Stimulated activated CD4-positive, alpha-beta T cell treated with anti-CD3 and anti-CD28 coated beads, Interleukin-2, amount 100 ng/mL, for 4 hours (primary cell): ENCODE measurements around the gene DDX18.
"Not testable (repeated sequence)": the region's sequence is repeated elsewhere in the genome, so short reads cannot be mapped to it uniquely, and the experiment has no call there.

Experiments
- DNase-seq: peaks from one replicate; pipeline ENCODE4 v3.0.0-alpha.2; 2020; ENCODE audit warnings: low read depth

Gene DDX18

DNA sequence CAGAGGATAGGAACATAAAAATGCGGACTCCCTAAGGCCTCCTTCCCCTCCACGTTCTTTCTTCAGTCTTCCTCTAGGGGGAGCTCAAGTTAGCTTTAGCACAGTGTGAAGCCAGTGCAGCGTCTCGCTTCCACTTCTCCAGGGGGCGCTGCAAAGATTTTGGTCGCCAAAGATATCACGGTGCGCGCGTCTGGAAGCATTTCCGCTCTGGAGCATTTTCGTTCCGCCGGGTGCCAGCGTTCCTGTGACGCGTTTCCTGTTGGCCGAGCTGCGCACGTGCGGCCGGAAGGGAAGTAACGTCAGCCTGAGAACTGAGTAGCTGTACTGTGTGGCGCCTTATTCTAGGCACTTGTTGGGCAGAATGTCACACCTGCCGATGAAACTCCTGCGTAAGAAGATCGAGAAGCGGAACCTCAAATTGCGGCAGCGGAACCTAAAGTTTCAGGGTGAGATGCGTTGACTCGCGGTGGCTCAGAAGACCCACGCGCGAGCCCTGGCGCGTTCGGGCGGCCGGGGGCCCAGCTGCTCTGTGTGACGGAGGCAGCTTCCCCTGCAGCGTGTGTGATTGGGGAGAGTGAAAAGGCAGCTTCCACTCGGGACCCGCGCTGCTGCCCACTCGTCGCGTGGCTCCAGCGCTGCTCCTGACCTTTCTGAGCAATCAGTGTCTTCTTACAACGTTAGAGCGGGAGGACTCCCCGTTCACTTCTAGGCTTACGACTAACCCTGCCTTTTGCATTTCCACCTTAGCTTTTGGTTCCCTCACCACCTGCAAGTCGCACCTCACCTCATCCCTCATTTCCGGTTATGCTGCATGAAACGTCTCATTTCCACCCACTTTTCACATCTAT is at the start of gene DDX18:
Gene DDX18, plus strand, starts transcription at position 275 of the 848 bp plus-strand sequence. Its CDS starts 87 bp downstream, at position 362.
- DNase-seq: peak; percentile 96

DNA sequence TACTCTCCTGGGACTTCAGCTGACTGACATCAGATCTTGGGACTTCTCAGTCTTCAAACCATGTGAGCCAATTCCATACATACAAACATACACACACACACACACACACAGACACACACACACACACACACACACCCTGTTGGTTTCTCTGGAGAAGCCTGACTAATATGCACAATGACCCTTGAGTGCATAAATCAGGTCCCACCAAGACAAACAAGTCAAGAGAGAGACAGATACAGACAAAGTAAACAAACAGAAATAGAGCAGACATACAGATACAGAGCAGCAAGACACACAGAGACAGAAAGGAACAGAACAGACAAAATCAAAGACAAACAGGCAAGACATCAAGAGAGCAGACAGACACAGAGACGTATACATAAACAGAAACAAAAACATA is 43.8 kb upstream of the DDX18 start:
- no peak for DNase-seq

DNA sequence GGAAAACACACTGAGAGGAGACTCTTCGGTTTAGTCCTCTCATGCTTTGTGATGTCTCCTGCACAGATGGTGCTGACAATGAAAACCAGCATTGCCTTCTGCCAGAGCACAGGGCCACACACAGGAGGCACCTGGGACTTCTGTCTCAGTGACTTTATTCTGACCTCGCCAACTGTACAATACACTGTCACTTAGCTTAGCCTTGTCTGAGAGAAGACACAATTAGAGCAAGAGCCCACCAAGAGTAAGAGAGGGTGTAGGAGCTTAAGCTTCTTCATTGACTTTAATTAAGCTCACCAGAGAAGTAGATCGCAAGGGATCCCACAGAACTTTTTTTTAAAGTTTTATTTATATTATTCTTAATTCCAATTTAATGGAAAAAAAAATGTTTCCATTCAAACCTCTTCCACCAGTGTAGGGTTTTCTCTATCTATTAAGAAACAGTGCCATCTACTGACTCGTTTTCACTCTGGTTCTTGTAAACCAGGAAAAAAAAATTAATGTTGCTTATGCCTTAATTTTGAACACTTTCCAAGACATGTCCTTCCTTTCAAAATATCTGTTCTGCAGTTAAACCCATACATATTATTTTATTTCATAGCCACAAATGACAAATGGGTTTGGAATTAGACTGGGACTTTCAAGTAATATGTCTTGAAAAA is 42.4 kb upstream of the DDX18 start:
- no peak for DNase-seq

DNA sequence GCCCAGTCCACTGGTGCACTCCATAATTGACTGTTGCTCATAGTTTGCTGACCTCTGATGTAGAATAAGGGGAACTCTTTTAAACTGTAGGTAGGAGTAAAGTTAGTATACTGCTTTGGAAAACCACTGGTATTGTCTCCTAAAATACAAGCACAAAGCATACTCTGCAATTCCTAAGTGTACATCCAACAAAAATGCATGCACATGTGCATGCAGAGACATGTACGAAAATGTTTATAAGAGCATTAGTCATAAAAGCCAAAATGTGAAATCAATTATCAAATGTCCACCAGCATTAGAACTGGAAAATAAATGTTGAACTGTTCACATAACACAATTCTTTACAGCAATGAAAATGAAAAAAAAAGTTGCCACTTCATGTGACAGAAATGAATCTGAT is 39.8 kb upstream of the DDX18 start:
- no peak for DNase-seq

DNA sequence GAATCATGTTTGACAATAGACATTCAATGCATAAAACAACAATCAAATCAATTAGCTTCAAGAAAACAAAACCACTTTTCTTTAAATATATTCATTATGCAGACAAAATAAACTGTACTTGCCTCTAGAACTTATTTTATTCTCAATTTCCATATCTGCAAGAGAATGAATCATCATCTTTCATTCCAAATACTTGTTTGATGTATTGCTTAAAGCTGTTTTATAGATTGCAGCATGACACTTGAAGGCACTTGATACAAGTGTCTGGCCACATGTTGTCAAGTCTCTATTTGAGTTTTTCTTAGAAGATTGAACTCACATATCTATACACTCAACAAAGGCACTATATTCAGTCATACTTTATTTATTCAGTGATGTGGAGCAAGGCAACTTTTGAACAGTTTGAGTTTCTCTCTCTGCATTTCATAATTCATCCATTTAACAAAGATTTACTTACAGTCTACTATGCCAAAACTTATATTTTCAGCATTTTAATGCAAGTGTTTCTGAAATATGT is 38.7 kb upstream of the DDX18 start:
- no peak for DNase-seq

DNA sequence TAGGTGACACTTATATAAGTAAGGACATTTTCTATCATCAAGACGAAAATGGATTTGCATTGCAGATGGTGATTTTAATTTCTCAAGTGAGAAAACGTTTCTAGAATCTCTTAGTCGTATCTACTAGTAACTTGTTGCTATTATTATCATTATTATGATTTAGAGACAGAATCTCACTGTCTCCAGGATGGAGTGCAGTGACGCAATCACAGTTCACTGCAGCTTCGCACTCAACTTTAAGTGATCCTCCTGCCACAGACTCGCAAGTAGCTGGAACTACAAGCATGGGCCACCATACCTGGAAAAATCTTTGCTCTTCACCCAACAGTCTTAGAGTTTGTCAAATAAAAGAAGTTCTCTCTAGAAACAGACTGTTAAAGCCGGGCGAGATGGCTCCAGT is 37.6 kb upstream of the DDX18 start:
- no peak for DNase-seq

DNA sequence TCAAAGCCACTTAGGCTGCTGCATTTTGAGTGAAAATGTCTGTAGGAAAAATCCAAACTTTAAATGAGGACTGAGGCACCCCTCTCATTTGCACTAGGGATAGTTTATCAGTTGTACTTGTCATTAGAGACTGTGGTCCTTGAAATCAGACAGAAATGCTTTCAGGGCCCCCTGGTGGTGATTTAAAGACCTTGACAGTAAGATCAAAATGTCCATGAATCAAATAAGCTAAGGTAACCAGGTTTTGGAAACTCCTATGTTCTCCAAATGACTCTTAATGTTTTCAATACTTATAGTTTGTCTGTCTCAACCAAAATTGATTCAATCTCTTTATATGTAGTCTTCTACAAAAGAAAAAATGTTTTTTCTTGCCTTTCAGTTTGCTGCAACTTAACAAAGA is 28.8 kb upstream of the DDX18 start:
- DNase-seq: peak; percentile 6

DNA sequence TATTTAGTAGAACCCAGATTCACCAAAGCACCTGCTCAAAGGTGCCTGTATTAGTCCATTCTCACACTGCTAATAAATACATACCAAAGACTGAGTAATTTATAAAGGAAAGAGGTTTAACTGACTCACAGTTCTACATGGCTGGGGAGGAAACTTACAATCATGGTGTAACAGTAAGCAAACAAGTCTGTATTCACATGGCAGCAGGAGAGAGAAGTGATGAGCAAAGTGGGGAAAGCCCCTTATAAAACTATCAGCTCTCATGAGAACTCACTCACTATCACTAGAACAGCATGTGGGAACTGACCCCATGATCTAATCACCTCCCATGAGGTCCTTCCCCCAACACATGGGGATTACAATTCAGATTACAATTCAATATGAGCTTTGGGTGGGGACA is 28.0 kb upstream of the DDX18 start:
- DNase-seq: no peak

DNA sequence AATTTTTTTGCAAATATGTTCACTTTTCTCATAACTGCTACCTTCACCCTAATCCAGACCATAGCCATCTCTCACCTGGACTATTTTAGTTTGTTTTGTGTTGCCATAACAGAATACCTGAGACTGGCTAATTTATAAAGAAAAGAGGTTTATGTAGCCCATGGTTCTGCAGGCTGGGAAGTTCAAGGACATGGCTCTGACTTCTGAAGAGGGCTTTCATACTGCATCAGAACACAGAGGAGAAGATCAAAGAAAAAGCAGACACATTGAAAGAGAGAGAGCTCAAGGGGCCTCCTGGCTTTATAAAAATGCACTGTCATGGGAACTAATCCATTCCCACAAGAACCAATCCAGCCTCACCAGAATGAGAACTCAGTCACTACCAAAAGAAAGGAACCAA is 25.0 kb upstream of the DDX18 start:
- DNase-seq: no peak

DNA sequence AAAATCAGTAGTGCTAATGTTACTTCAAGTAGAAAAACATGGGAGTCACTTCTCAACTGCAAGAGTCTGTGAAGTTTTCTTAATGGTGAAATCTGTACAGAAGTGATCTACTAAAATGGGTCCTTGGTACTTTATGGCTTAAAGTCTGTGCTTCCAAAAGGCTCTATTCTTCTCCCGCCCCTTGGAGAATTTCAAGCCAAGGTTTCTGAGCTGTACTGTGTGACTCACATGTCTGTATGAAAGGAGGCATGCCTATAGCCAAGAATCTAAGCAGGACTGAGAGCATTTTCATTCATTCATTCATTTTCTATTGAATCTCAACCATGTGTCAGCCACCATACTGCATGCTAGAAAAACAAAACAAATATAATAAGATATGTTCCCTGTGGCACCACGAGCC is 19.8 kb upstream of the DDX18 start:
- no peak for DNase-seq

DNA sequence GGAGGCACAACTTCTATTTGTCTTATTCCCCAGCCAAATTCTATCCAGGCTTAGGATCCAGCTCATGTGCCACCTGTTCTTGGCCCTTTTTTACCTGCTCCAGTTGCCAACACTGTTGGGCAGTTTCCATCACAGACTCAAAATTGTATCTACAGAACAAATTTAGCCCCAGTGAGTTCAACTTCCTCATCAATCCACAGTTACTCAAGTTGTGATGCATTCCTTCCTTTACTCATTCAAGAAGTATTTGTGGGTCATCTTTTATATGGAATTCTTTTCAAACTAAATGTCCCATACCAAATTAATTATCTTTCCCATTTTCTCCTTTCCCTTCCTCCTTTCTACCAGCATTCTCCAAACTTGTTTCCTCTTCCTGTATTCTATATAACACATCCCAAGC is 12.7 kb upstream of the DDX18 start:
- no peak for DNase-seq

DNA sequence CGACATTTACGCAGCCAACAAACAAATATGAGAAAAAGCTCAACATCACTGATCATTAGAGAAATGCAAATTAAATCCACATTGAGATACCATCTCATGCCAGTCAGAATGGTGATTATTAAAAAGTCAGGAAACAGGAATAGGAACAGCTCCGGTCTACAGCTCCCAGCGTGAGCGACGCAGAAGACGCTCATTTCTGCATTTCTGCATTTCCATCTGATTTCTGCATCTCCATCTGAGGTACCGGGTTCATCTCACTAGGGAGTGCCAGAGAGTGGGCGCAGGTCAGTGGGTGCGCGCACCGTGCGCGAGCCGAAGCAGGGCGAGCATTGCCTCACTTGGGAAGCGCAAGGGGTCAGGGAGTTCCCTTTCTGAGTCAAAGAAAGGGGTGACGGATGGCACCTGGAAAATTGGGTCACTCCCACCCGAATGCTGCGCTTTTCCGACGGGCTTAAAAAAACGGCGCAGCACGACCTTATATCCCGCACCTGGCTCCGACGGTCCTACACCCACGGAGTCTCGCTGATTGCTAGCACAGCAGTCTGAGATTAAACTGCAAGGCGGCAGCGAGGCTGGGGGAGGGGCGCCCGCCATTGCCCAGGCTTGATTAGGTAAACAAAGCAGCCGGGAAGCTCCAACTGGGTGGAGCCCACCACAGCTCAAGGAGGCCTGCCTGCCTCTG is 10.7 kb upstream of the DDX18 start:
- not testable (repeated sequence) for DNase-seq

DNA sequence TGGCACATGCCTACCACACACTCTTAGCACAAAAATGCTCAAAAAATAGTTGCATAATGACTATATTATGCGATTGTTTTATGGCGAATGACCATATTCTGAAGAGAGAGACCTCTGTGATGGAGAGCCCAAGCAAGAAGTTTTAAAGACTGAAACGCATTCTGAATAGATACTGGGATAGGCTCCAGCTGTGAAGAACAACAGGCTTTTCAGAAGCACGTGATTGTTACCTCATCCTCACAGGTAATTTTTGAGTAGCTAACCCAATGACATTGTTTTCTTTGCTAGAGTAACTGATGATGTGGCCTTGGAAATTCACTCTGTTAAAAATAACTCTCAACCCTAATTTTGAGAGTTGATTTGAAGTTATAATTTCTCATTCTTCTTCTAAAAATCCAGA is 2.0 kb upstream of the DDX18 start:
- DNase-seq: no peak

DNA sequence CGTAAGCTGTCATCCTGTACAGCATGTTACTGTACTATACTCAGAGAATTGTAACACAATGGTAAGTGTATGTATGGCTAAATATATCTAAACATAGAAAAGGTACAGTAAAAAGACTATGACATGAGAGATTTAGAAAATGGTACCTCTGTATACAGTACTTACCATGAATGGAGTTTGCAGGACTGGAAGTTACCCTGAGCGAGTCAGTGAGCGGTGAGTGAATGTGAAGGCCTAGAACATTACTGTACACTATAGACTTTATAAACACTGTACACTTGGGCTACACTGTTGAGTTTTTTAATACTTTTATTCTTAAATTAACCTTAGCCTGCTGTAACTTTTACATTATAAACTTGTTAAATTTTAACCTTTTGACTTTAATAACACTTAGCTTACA is 1.5 kb downstream of the DDX18 start:
- DNase-seq: no peak

DNA sequence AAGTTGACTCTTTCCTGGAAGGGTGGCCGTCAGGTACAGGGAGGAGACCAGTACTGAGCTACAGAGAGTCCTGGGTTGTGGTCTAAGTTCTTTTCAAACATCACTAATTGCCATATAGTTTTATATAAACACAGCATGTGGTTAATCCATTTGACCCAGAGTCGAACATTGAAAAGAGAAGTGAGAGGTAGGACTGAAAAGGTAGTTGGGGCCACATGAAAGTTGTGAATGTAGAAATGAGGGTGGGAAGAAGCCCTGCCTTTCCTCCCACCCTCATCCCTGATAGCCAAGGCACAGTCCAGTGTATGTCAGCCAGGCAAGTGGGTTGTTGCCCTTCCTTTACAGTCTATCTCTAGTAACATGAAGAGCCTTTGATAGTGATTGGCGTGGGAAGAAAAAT is 4.4 kb downstream of the DDX18 start:
- DNase-seq: no peak

DNA sequence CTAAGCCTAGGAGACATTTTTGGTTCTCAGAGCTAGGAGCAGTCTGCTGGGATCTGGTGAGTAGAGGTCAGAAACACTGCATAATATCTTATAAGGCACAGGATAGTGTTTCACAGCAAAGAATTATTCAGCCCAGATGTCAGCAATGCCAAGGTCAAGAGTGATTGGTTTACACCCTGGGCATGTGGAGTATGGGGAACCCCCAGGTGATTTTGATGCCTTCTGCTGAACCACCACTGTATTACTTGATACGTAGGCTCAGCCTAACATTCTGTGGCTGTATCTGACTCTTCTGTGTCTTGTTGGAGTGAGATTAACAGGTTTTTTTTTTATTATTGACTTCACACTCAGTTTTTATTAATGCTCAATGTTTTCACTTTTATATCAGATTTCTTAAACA is 6.0 kb downstream of the DDX18 start:
- DNase-seq: no peak

DNA sequence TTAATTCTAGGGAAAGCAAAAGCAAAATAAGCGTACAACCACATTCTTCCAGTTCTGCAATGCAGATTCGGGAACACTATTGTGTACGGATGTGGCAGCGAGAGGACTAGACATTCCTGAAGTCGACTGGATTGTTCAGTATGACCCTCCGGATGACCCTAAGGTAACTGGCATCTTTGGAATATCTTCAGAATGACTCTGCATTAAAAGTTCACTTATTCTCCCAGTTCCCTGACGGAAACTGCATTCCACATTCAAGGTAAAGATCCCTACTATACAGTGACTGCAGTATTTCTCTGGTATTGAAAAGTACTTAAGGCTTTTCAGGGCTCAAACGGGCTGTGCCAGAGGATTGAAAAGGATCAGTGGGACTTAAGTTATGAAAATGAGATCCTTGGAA is 10.9 kb downstream of the DDX18 start:
- DNase-seq: no peak

DNA sequence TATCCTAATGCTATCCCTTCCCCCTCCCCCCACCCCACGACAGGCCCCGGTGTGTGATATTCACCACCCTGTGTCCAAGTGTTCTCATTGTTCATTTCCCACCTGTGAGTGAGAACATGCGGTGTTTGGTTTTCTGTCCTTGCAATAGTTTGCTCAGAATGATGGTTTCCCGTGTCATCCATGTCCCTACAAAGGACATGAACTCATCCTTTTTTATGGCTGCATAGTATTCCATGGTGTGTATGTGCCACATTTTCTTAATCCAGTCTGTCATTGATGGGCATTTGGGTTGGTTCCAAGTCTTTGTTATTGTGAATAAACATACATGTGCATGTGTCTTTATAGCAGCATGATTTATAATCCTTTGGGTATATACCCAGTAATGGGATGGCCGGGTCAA is 13.0 kb downstream of the DDX18 start:
- DNase-seq: not testable (repeated sequence)

DNA sequence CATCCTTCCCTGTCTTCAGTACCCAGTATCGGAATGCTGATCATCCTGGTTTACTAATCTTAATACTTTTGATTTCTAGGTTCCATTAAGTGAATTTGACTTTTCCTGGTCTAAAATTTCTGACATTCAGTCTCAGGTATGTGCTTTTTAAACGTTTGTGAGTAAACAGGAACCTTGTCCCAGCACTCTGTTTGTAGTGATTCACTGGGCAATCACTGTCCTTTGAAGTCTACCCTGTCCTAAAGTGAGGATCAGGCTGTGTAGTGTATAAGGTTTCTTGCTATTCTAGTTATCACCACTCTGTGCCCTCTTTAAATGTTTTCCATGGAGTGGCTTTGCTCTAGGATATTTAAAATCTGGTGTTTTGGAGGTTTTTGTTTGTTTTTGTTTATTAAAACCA is 14.4 kb downstream of the DDX18 start:
- DNase-seq: no peak

DNA sequence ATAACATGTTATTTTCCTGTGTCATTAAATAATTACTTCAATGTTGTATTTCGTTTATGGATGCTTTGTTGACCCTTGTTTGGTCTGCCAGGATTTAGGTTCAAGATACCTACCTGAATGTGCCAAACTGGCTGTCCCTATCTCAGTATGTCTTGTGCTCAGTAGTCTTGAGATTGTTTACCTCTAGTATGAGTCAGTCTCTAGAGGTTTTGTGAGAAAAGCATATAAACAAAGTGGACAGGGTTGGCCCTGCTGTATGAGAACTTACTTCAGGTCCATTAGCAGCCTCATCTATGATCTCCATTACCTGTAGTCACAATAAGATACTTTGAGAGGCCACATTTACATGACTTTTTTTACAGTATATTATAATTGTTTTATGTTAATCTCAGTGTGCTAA is 17.8 kb downstream of the DDX18 start:
- DNase-seq: no peak

DNA sequence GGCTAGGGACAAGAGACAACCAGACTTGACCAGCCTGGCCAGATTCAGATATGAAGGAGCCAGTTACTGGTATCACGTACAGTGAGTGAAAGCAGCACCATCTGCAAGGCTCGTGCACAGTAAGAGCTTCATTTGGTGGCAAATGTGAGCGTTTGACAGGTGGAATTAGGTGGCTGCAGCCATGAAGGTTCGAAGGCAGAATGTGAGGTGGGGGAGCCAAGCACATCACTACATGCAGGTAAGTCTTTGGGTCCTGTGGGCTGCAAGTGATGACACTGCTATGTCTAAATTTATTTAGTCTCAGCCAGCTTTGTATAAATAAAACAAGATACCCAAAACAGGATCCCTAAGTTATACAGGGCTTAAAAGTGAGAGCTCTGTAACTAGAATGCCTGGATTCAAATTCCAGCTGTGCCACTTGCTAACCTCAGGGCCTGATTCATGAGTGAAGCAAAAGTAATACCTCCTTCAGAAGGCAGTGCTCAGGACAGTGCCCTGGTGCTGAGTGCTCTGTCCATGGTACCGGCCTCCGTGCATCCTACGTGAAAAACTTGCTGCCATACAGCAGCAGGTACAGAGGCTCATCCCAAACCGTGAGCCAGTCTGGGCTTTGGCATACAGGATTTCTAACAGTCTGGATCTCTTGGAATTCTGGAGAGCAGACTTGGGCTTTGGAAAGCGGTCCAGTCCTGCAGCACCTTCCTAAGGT is 18.6 kb downstream of the DDX18 start:
- DNase-seq: no peak

DNA sequence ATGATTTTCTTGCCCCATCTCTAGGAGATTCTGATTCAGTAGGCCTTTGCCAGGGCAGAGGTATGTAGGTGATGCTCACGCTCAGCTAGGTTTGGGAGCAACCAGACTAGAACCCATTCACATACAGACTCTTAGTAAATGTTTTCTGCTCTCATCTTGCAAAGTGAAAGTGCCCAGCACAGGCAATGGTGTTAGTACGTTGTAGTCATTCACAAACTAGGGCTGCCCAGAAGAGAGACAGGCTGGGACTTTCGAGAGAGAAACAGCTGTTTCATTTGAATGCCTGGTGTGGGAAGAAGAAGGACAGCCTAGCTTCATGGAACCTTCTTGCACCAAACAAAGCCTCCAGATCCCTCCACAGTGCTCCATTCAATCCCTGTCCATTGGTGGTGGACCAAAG is 19.4 kb downstream of the DDX18 start:
- no peak for DNase-seq
